H1 (cell line): ENCODE data around the gene SCP2. TPM values are rescaled to one million over a fixed set of nuclear protein-coding genes. Genes with fewer than 3 reads are reported as not detected.

Experiments used
- CHD2 ChIP-seq: IDR thresholded peaks from 2 replicates; pipeline ENCODE4 v1.6.1; 2012; ENCODE audit warnings: low read length, improper control_type of control experiment
- CREB1 ChIP-seq: IDR thresholded peaks from 2 replicates; pipeline ENCODE4 v1.6.1; 2012; ENCODE audit warnings: inconsistent platforms
- EGR1 ChIP-seq: IDR thresholded peaks from 2 replicates; pipeline ENCODE4 v1.6.1; 2011; ENCODE audit warnings: low read depth, low read length, borderline replicate concordance
- EP300 ChIP-seq, 2 experiments: IDR thresholded peaks; 1 replicate in 1 of 2; 2 replicates in 1 of 2; pipeline ENCODE4 v1.6.1; 2011 to 2012; ENCODE audit warnings: low read depth in 2 of 2, low read length in 2 of 2, mild to moderate bottlenecking in 2 of 2, borderline replicate concordance in 1 of 2, inconsistent platforms in 1 of 2, moderate library complexity in 1 of 2
- FOSL1 ChIP-seq: IDR thresholded peaks from 2 replicates; pipeline ENCODE4 v1.6.1; 2011; ENCODE audit warnings: mild to moderate bottlenecking, low read depth, low read length, moderate library complexity; ENCODE audit not compliant: insufficient read depth
- SP2 ChIP-seq: IDR thresholded peaks from 2 replicates; pipeline ENCODE4 v1.6.1; 2012; ENCODE audit warnings: mild to moderate bottlenecking, low read length, inconsistent platforms
- SP4 ChIP-seq: IDR thresholded peaks from 2 replicates; pipeline ENCODE4 v1.6.1; 2012; ENCODE audit warnings: low read length, inconsistent platforms
- polyA plus RNA-seq, 7 experiments: library from polyadenylated mRNA; depleted of rRNA in 3 of 7; stranded (reverse) in 5 of 7; unstranded in 2 of 7; fragments of >200 nt in 5 of 7; fragments of 200-250 nt in 2 of 7; gene quantifications; 1 replicate in 5 of 7; 2 replicates in 1 of 7; 4 replicates in 1 of 7; pipeline versions ENCODE4 v1.2.1 to v1.2.3, GENCODE V29; 2011 to 2013; ENCODE audit warnings: missing spikeins in 2 of 7, mixed read lengths in 2 of 7
- total RNA-seq: library from RNA; stranded (reverse); fragmentation: NEBNext Ultra II Directional; extraction: Animal tissue kit (Norgen Biotek cat#: 25700); gene quantifications from 2 replicates; pipeline ENCODE4 v1.2.1, GENCODE V29; 2021

SCP2 gene
- total and polyA plus RNA-seq, 2 of the 8 experiments (the other 6 are each of a cell fraction or from before 2014, with no cell fraction given) = 20.9 to 54.3 TPM

- TF ChIP-seq FOSL1 (no peak), SP2 (no peak), CHD2 (no peak), EP300 (IDR thresholded peaks at IDR 0.05; ENCODE audit: borderline replicate concordance in 1 of 2, low read depth in 2 of 2, low read length in 2 of 2) (no peak), SP4 (no peak), CREB1 (no peak), EGR1 (no peak)
Observed at GRCh38 chr1:52913014-52913413, 14.1 kb upstream of the SCP2 start (continued).
